ENCODE results near the gene ELN.

ELN gene

DNA sequence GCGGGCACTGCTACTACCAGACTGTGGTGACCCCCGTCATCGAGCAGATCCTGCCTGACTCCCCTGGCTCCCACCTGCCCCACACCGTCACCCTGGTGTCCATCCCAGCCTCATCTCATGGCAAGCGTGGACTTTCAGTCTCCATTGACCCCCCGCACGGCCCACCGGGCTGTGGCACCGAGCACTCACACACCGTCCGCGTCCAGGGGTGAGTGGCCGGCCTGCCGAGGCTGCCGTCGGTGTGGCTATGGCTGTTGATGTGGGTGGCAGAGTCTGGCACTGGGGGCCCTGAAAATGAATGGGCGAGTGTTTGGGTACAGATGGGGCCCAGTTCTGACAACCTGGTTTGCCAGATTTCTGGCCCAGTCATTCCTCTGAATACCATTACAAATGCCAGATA, 71.1 kb downstream of the ELN start:
- intact Hi-C loops (cut with DNase I), result no loop called here
- no peak for DNase-seq

DNA sequence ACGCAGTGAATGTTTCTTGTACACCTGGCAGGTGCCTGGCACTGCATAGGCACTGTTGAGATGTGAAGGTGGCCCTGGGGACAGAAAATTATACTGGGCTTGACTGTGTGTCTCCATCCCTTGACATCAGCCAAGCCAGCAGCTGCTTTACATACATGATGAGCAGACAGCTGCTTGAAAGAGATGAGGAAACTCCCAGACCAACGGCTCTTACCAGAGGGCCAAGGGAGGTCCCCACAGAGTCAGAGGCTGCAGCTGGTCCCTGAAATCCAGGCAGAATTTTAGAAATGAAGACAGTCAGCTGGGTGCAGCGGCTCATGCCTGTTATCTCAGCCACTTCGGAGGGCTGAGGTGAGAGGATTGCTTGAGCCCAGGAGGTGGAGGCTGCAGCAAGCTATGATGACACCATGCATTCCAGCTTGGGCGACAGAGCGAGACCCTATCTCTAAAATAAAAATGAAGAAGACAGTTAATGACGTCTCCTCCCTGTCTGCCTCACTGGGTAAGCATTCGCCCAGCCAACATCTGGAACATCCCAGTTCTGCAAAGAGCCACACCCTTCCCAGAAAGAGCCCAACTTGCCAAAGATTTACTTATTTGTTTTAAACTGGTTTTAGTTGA, 73.2 kb downstream of the ELN start:
- intact Hi-C loops (cut with DNase I), result no loop called here
- DNase-seq, result no peak

DNA sequence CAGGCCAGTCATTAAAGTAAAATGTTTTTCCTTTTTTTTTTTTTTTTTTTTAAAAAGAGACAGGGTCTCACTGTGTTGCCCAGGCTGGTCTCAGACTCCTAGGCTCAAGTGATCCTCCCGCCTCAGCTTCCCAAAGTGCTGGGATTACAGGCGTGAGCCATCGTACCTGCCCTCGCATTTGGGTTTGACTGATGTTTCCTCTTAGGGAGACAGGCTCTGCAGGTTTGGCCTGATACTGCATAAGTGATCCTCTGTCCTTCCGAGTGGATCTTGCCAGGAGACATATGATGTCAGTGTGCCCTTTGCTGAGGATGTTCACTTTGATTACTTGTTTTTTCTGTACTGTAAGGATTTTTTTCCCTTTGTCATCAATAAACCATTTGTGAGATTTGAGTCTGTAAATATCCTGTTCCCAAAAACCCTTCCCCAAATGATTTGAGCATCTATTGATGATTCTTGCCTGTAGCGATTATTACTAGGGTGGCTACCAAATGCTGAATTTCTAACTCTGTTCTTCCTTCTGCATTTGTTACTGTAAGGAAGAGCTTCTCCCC, 75.3 kb downstream of the ELN start:
- intact Hi-C loops (cut with DNase I), result no loop called here
- no peak for DNase-seq

DNA sequence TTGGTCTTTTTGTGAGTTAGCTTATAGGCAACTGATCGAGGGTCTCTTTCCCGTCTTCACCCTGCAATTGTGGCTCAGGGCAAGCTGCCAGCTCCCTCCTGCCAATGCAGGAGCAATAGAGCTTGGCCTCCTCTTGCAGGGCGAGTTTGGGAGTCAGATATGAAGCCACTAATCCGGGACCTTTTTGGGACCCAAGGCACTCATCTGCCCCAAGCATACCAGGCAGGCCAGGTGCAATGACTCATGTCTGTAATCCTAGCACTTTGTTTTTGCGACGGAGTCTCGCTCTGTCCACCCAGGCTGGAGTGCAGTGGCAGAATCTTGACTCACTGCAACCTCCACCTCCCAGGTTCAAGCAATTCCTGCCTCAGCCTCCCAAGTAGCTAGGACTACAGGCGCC, 76.7 kb downstream of the ELN start:
- DNase-seq, result no peak
- intact Hi-C loops (cut with DNase I), result no loop called here

DNA sequence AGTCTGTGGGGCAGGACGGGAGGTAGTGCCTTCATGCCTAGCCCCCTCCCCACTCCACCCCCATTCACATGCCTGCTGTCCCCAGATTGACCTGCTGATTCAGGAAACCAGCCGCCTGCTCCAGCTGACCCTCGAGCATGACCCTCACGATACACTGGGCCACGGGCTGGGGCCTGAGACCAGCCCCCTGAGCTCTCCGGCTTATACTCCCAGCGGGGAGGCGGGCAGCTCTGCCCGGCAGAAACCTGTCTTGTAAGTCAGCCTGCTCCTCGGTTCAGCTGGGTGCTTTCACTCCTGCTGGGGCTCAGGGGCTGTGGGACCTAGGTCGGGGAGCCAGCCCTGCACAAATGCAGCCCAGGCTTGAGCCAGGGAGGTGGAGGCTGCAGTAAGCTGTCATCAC, 78.0 kb downstream of the ELN start:
- DNase-seq, result no peak
- intact Hi-C loops (cut with DNase I), result no loop called here

DNA sequence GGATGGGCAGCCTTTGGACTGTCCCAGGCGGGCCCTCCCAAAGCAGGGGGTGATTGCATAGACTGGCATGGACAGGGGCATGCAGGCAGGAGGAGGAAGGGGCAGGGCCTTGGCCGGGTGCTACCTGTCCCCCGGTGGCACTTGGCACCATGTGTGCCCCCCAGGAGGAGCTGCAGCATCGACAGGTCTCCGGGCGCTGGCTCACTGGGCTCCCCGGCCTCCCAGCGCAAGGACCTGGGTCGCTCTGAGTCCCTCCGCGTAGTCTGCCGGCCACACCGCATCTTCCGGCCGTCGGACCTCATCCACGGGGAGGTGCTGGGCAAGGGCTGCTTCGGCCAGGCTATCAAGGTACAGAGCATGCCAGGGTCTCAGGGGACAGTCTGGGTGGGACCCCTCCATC, 78.9 kb downstream of the ELN start:
- DNase-seq, result no peak
- intact Hi-C loops (cut with DNase I), result no loop called here

DNA sequence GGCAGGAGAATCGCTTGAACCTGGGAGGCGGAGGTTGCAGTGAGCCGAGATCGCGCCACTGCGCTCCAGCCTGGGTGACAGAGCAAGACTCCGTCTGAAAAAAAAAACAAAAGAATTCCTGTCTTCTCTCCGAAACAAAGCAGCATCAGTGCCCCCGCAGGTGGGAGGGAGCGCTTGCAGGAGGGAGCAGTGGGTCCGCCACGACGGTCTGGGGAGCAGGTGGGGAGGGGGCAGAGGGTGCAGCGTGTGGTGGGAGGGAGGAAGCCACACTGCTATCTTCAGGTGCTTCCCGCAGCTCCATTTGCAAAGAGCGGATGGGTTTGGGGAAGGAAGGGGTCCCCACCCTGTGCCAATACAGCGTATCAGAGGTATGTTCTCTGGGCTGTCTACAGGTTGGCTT, 87.4 kb downstream of the ELN start:
- DNase-seq, result no peak
- intact Hi-C loops (cut with DNase I), result no loop called here

DNA sequence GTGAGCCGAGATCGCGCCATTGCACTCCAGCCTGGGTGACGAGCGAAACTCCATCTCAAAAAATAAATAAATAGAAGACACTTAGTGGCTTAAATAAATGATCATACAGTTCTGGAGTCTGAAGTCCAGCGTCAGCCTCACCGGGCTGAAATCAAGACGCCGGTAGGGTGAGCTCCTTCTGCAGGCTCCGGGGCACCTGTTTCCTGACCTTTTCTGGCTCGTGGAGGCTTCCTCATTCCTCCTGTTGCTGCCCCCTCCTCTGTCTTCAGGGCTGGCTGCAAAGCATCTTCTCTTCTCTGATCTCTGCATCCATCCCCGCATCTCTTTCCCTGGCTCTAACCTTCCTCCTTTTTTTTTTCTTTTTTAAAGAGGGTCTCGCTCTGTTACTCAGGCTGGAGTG, 88.4 kb downstream of the ELN start:
- no peak for DNase-seq
- intact Hi-C loops (cut with DNase I), result no loop called here

Measured in head of caudate nucleus (tissue), 42 donors.